Calu3 (cell line): ENCODE results near the gene PDC. TPM values are rescaled to one million over a fixed set of nuclear protein-coding genes. Genes with fewer than 3 reads are reported as not detected.

Experiments
- BruUV-seq: library from RNA; stranded (reverse); fragments of 400-500 nt; replicated peaks from 2 replicates; lab custom pipeline; 2021; lab: Mats Ljungman, UMichigan
- CTCF ChIA-PET: fragments of 300-600 bp; sonication (Branson Sonifier 250); formaldehyde crosslinking; loops from one replicate; lab custom pipeline; 2022; ENCODE audit warnings: antibody characterized with exemption; lab: Charles Lee
- DNase-seq: peaks from one replicate; pipeline ENCODE4 v3.0.0; 2022
- H3K27ac Mint-ChIP-seq: one replicate; pipeline ENCODE4 v1.8.0; 2022; ENCODE audit warnings: mixed read lengths; ENCODE audit not compliant: unreplicated experiment
- H3K27me3 Mint-ChIP-seq: one replicate; pipeline ENCODE4 v1.8.0; 2022; ENCODE audit warnings: mixed read lengths; ENCODE audit not compliant: unreplicated experiment
- H3K36me3 Mint-ChIP-seq: one replicate; pipeline ENCODE4 v1.8.0; 2022; ENCODE audit warnings: mild to moderate bottlenecking, moderate library complexity, mixed read lengths; ENCODE audit not compliant: insufficient read depth, unreplicated experiment
- H3K4me1 Mint-ChIP-seq: one replicate; pipeline ENCODE4 v1.8.0; 2022; ENCODE audit warnings: mild to moderate bottlenecking, low read depth, mixed read lengths; ENCODE audit not compliant: unreplicated experiment
- H3K4me3 Mint-ChIP-seq: one replicate; pipeline ENCODE4 v1.8.0; 2022; ENCODE audit warnings: mild to moderate bottlenecking, low read depth, moderate library complexity, mixed read lengths; ENCODE audit not compliant: unreplicated experiment
- H3K9me3 Mint-ChIP-seq: one replicate; pipeline ENCODE4 v1.8.0; 2022; ENCODE audit warnings: low read depth, mixed read lengths; ENCODE audit not compliant: unreplicated experiment
- intact Hi-C: fragments of 100-400 bp; cut with micrococcal nuclease; formaldehyde crosslinking; loops from one replicate; pipeline ENCODE4 v1.10.0; 2022; ENCODE audit not compliant: unreplicated experiment
- total RNA-seq: library from RNA; stranded (reverse); gene quantifications from 2 replicates; pipeline ENCODE4 v1.2.3, GENCODE V29; 2022
- TF ChIP-seq, protein P1 (sequence below): fragments of 200-600 bp; IDR thresholded peaks from one replicate; pipeline ENCODE4 v1.8.0; 2022; ENCODE audit warnings: antibody characterized with exemption; ENCODE audit not compliant: unreplicated experiment

Gene PDC
- total RNA-seq, 1 experiment from 2014 or later = not detected

DNA sequence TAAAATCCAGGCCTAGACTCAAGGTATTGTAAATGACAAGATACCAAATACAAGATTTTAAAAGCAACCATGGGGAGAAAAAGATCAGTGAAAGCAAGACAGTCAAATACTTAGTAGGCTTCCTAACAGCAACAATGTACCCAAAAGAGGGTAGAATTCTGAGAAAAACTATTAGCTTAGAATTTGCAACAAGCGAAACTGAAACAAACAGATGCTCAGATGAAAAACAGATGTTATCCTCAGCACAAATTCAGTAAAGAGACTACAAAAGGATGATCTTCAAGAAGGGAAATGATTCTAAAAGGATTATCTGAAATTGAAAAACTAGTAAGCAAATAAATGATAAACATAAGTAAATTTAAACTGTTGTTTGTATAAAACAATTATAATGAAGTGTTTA is 40.0 kb downstream of the PDC start:
- CTCF ChIA-PET = no interaction called here
- Mint-ChIP-seq H3K27me3 (no peaks in the 10 kb centered on the region), H3K36me3 (peaks cover 5% of the 10 kb centered on the region), H3K4me1 (no peaks in the 10 kb centered on the region), H3K9me3 (no peaks in the 10 kb centered on the region), H3K4me3 (no peak overlapping the region), H3K27ac (no peak overlapping the region)
- TF ChIP-seq, protein P1, sequence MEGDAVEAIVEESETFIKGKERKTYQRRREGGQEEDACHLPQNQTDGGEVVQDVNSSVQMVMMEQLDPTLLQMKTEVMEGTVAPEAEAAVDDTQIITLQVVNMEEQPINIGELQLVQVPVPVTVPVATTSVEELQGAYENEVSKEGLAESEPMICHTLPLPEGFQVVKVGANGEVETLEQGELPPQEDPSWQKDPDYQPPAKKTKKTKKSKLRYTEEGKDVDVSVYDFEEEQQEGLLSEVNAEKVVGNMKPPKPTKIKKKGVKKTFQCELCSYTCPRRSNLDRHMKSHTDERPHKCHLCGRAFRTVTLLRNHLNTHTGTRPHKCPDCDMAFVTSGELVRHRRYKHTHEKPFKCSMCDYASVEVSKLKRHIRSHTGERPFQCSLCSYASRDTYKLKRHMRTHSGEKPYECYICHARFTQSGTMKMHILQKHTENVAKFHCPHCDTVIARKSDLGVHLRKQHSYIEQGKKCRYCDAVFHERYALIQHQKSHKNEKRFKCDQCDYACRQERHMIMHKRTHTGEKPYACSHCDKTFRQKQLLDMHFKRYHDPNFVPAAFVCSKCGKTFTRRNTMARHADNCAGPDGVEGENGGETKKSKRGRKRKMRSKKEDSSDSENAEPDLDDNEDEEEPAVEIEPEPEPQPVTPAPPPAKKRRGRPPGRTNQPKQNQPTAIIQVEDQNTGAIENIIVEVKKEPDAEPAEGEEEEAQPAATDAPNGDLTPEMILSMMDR = no peak
- no peak for DNase-seq
- no TSS peak for BruUV-seq
- intact Hi-C loops = no loop called here

DNA sequence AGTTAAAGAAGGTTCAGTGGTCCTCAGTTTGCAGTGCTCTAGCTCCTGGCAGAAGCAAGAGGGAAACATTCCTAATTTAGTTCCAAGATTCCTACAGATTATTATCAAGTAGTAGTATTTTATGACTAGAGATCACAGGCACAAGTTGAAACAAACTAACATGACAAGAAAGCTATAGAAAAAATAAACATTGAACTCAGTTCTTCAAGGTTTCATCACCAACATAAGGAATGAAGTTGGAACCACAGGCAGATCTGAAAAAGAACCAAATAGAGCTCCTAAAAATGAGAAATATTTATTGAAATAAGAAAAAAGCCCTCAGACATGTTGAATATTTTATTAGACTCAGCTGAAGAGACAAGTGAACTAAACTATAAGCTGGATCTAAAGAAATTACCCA is 40.6 kb downstream of the PDC start:
- DNase-seq = no peak
- Mint-ChIP-seq H3K4me3 (no peak overlapping the region), H3K9me3 (no peaks in the 10 kb centered on the region), H3K36me3 (peaks cover 10% of the 10 kb centered on the region), H3K4me1 (no peaks in the 10 kb centered on the region), H3K27ac (no peak overlapping the region), H3K27me3 (no peaks in the 10 kb centered on the region)
- CTCF ChIA-PET = no interaction called here
- TF ChIP-seq, protein P1 = no peak
- BruUV-seq = no TSS peak
- intact Hi-C loops = no loop called here

DNA sequence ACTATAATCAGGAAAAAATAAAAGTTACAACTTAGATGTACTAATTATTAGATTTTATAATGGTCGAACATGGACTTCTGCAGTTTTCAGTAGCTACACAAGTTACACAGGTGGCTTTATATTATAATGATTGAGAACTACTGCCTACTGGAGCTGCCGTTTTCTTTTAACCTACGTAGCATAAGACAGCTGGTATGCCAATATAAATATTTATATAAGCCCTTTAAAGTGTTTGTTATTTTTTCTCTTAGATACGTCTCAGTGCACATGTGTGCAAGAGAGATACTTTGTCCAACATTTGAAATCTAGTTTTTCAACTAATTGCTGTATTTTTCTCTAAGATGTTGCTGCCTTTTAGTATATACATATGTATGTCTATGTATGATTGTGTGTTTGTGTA is 42.4 kb downstream of the PDC start:
- CTCF ChIA-PET = no interaction called here
- Mint-ChIP-seq H3K27ac (no peak overlapping the region), H3K27me3 (no peaks in the 10 kb centered on the region), H3K4me1 (no peaks in the 10 kb centered on the region), H3K9me3 (no peaks in the 10 kb centered on the region), H3K4me3 (no peak overlapping the region), H3K36me3 (peaks cover 10% of the 10 kb centered on the region)
- intact Hi-C loops = no loop called here
- no TSS peak for BruUV-seq
- TF ChIP-seq, protein P1 = no peak
- no peak for DNase-seq

DNA sequence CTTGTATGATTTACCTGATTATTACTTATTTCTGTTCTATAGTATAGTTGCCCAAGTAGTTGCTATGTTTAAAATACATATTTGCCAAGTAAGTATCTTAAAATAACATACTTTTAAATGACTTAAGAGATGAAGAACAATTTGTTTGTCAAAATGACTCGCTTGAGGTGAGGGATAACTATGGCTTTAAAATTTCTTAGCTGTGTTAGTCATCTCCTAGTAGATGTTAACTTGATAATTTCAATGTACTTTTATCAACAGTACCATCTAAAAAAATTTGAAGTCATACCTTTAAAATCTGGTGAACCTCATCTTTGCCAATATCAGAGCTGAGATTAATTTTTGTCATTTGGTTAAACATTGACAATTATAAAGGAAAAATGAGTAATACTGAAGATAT is 47.6 kb downstream of the PDC start:
- no peak overlapping the region for H3K4me3 Mint-ChIP-seq
- intact Hi-C loops = no loop called here
- DNase-seq = no peak
- H3K9me3 Mint-ChIP-seq = no peaks in the 10 kb centered on the region
- no peaks in the 10 kb centered on the region for H3K4me1 Mint-ChIP-seq
- TF ChIP-seq, protein P1 = no peak
- no peak overlapping the region for H3K27ac Mint-ChIP-seq
- no TSS peak for BruUV-seq
- CTCF ChIA-PET = no interaction called here
- H3K36me3 Mint-ChIP-seq = peaks cover 5% of the 10 kb centered on the region
- H3K27me3 Mint-ChIP-seq = no peaks in the 10 kb centered on the region
